GM21576 (cell line): ENCODE results near the gene SLC35F3.
"Not testable (repeated sequence)": the region's sequence is repeated elsewhere in the genome, so short reads cannot be mapped to it uniquely, and the experiment has no call there.

Experiments used
- ATAC-seq: cut with Tn5 transposase; IDR thresholded peaks from one replicate; pipeline ENCODE4 v1.9.1; 2021; ENCODE audit warnings: mild to moderate bottlenecking, moderate library complexity; ENCODE audit not compliant: unreplicated experiment

Gene SLC35F3

DNA sequence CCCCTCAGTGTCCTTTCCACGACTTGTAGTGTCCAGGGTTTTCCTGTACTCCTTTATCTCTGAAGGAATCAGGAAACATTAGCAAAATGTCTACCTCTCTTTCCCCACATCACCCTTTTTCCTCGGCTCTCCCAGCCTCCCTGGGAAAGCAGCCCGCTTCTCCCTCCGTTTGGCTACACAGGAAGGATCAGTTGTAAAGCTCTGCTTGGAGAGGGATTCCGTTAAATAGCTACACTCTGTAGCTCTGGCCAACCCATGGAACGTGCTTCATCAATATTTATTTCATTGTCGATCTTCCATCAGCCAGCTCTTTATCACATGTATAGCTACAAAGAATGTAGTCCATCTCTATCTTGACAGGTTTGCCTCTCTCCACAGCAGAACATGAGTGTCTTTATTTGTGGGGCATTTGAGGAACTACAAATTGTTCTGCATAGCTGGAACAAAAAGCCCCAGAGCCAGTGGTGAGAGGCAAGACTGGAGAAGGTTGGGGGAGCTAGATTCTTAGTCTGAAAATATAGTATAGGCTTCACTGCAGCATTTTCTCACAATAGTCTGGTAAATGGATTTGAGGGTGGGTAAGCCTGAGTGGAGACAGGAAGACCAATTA lies 191.8 kb downstream of the SLC35F3 start:
- no peak for ATAC-seq

DNA sequence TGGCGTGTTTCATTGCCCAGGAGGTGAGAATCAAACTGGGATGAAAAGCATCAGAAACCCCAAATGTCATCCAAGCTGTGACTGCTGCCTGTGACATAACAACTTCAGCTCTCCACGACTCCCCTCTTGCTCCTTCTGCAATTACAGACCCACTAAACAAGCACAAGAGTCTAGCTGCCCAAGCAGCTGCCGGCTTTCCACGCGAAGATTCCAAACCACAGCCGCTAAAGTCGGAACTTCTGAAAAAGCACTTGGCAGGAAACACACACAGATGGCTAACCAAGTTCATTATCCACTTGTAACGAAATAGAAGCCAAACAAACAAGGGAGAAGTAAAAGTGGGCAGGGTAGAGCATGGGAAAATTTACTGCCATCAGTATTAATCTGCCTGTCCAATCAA lies 198.1 kb downstream of the SLC35F3 start:
- no peak for ATAC-seq

DNA sequence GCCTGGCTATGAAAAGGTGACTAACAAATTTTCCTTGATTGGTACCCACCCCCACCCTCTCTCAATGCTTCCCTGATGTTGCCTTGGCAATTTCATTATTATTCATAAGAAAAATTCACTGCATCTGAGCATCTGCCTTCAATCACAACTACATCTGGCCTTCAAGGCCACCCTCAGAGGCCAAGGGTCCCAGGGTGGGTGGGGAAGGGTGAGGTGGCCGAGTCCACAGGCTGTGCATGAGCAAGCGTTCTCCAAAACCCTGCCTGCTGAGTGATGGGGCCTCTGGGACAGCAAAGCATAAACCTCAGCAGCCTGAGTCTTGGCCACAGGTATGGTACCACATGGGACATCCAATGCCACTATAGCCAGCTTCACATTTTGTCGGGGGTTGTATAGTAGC lies 198.7 kb downstream of the SLC35F3 start:
- no peak for ATAC-seq

DNA sequence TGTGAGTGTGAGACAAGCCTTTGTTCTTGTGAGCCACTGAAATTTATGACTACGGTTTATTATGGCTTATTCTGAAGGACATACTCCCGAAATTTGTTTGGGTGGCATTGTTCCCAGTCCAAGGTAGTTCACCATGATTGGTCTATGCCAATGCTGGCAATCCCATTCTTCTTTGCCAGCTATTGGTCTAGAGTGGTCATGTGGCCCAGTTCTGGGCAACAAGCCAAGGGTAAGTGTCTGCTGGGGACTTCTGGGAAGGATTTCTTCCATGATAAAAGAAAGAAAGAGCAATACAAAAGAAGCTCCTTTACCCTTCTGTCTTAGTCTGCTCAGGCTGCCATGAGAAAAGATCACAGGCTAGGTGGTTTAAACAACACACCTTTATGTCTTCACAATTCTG lies 201.6 kb downstream of the SLC35F3 start:
- no peak for ATAC-seq

DNA sequence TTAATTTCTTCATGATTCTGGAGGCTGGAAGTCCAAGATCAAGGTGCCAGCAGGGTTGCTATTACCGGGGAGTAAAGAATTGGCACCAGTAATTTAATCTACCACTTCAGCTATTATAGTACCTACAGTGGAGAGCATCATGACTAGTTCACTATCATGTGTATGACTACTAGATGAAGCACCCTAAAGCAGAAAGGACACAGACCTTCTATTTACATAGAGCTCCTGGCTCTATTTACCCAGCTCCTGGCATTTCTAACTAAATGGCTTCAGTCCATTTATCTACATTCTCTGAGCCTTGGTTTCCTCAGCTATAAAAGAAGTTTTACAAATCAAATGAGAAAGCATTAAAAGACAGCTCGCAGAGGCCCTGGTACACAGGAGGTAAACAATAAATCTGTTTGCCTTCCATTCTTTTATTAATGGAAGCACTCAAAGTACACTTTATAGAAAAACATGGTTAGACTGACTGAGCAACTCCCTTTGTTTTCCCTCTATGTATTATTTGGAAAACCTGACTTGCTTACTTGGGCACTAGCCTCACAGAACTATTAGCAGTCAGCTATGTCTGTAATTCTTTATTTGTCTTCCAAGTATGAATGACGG lies 203.0 kb downstream of the SLC35F3 start:
- no peak for ATAC-seq

DNA sequence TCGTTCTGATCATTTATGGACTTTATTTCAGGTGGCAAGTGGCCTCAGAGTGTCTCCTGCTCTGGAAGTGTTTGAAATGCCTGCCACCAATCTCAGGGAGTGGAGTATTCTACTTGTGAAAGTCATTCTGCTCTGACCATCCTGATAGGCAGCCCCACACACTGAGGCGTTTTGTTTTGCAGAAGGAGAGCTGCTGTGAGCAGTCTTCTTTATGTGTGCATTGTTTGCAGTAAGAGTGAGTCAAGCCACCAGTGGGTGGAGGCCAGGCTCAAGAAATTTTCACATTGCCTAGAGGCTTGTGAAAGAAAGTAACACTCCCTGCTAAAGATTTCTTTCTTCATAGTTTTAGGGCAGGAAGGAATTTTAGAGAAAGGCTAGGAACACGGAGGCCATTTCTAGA lies 204.4 kb downstream of the SLC35F3 start:
- no peak for ATAC-seq

DNA sequence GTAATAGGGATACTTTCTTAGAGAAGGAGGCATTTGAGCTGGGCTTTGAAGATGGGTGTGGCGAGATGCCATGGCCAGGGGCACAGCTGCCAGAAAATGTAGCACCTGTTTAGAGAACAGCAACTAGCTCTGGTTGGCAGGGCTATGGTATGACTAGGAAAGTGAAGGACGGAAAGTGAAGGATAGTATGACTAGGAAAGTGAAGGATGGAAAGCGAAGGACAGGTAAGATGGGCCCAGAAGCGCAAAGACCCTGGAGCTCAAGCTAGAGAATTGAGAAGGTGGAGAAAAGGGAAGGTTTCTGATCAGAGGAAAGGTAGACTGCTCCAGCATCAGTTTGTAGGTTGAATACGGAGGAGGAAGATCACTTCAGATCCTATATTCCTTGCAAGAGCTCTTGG lies 205.4 kb downstream of the SLC35F3 start:
- ATAC-seq, result no peak

DNA sequence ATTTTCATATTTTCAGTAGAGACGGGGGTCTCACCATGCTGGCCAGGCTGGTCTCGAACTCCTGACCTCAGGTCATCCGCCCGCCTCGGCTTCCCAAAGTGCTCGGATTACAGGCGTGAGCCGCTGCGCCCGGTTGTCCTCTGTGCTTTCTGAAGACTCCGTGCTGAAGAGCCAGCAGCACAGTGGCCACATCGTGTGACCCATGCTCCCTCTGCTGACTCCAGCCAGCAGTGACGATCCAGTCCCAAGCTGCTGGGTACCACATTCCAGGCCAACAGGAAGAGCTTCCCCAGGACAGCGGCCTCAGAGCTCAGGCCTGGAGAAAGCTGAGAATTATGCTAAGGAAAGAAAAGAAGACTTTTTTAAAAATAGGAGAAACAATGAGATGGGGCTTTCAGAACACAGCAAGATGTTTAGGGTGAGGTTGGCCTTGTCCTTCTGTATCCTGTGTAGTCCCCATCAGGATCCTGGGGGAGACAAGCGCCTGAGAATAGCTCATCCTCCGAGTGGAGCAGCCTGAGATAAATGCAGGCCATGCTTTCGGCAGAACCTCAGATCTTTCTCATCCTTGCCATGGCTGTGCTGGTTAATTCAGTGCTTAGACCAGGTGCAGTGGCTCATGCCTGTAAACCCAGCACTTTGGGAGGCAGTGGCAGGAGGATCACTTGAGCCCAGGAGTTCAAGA lies 207.1 kb downstream of the SLC35F3 start:
- ATAC-seq, result no peak

DNA sequence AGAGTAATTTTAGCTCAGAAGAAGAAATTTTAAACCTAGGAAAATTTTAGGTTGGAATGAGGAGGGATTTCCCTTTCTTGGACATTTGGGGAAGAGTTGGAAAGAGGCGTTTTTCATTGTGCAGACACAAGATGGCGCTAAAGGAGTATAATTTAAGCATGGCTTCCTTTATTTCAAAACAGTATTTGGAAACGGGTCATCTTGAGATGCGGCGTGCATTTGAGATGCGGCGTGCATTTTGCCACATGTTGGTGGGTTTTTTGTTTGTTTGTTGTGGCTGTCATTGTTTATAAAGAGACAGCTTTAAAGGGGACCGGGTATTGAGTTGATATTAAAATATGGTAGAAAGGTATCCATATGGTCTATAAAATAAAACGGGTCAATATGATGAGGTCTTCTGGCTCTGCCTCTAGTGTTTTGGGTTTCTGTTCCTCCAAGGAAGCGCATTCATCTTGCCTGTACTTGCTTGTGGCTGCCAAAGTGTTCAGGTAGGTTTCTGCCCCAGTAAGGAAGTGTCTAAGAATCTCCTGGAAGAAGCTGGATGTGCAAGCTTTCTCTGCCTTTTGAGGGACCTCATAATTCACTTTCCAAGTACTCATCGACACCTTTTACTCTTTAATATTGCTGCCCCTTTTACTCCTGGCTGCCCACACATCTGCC lies 210.3 kb downstream of the SLC35F3 start:
- no peak for ATAC-seq

DNA sequence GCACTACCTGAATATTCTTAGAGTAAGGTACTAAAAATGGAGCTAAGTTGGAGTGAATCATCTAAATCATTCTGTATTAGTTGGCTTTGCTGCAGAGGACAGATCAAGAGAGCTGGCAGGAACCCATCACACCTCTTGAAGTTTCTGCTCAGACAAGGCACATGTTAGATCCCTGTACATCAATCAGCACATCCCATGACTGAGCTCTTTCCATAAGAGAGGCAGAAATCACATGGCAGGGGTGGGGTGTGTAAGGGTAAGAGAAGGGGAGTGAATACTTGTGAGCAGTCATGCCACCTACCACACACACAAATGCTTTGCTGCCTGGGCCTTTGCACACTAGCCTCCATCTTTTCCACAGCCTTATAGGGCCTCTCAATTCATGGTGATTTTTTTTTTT lies 214.4 kb downstream of the SLC35F3 start:
- no peak for ATAC-seq

DNA sequence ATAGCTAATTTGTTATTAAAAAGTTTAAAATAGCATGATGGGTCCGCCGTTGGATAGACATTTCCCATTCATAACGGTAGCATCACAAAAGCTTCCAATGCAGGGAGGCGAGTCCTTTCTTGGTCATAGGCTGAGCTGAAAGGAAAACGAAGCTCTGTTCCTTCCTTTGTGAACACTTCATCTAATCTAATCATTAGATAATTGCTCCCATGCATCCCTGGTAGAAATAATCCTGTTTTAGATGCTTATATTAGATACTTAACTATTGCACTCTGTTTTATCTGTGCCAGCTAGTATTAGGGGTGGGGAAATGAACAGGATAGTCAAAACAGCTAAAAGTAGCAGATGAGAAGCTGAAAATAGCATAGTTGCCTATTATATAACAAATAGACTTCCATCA lies 215.0 kb downstream of the SLC35F3 start:
- ATAC-seq, result no peak

DNA sequence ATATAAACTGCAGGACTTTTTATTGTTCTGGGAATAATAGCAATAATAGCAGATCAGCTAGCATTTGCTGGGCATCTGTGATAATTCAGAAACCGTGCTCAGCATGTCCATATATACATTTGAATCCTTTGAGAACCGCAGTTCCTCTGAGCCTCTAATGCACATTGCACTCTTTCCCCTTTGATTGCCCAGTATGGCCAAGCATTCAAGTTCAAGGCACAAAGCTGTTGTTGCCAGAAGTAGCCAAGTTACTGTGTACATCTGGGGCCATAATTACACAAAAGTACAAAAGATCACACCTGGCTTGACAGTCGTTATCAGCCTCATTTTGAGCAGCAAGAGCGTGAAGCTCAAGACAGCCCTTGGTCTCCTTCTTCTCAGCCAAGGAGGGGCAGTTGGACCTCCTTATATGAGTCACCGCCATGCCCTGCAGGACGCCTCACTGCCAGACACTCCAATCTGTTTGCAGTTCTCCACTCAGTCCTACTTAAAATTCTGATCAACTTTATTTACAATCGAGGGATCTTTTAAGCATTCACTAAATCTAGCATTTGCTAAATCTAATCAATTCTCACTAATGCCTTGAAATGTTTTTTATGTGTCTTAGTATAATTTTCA lies 216.0 kb downstream of the SLC35F3 start:
- no peak for ATAC-seq

DNA sequence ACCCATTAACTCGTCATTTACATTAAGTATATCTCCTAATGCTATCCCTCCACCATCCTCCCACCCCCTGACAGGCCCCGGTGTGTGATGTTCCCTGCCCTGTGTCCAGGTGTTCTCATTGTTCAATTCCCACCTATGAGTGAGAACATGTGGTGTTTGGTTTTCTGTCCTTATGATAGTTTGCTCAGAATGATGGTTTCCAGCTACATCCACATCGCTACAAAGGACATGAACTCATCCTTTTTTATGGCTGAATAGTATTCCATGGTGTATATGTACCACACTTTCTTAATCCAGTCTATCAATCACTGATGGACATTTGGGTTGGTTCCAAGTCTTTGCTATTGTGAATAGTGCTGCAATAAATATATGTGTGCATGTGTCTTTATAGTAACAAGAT lies 217.2 kb downstream of the SLC35F3 start:
- not testable (repeated sequence) for ATAC-seq

DNA sequence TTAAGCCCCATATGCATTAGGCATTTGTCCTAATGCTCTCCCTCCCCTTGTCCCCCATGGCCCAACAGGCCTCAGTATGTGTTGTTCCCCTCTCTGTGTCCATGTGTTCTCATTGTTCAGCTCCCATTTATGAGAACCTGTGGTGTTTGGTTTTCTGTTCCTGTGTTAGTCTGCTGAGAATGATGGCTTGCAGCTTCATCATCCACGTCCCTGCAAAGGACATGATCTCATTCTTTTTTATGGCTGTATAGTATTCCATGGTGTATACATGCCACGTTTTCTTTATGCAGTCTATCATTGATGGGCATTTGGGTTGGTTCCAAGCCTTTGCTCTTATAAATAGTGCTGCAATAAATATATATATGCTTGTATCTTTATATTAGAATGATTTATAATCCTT lies 218.1 kb downstream of the SLC35F3 start:
- ATAC-seq, result not testable (repeated sequence)

DNA sequence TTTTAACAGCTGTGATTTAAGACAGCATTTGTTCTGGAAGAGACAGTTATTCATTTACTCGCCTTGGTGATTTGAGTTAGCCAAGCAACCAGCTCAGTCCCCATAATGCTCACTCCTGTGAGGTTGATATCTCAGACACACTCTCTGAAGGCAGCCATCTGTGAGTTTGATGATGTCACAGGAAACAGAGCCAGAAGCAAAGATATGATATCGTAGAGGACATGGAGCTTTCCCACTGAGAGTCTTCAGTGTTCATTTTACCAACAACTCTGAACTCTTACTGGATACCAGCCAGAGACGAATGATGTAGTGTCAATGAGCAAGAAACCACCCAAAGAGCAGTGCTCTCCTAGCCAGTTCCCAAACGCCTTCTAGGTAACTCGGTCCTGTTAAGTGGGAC lies 219.4 kb downstream of the SLC35F3 start:
- ATAC-seq, result no peak

DNA sequence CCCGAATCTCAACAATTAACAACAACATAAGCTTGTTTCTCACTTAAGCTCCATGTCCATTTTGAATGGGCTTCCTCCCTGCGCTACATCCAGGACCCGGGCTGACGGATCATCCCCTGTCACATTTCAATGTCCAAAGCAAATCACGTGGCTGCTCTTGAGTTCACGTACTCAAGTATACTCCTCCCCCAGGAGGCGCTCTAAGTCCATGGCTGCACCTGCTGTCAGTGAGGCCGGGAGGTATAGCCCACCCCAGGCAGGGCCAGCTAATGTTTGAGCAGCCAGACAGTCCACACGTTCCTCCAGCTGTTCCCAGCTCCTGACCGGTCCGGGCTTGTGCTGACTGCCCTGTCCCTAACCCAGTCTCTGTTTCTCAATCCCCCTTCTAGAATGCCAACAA lies 220.8 kb downstream of the SLC35F3 start:
- peak; percentile 55 for ATAC-seq

DNA sequence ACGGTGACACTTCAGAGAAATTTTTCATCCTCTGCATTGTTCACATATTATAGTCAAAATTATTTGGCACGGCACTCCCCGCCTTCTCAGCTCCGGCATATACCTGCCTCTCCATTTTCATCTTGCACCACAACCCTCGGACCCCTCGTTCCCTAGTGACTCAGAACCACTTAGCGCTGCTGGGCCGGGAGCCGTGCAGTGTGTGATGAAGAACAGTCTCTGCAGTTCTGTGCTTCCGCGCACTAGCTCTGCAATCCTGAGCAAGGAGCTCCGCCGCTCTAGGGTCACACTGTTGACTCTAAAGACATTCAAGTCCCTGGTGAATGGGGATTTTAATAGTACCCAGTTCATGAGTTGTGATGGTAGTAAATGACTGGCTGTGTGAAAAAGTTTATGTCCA lies 221.2 kb downstream of the SLC35F3 start:
- no peak for ATAC-seq

DNA sequence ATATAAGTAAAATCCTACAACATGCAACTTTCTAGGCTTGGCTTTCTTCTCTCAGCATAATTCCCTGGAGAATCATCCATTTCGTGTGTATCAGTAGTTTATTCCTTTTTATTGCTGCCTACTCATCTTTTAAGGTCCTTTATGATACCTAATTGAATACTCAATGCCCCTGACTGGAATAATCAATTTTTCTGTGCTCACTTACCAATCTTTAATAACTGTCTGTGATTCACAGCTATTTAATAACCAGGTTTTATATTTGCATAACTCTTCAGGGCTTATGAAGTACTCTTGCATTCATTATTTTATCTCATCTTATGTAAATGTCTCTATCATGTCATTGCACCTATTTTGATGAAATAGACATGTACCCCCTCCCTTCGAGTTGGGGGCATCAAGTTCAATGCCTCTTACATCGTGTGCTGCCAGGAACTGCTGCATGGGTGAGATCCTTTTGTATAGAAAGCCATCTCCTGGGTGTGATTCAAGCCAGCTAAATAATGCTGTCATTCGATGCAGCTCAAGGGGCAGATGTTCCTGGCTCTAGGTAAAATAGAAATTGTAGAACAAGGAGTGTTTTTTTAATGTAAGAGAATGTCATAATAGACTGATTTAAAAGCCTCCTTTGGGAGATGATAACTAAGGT lies 222.7 kb downstream of the SLC35F3 start:
- no peak for ATAC-seq

DNA sequence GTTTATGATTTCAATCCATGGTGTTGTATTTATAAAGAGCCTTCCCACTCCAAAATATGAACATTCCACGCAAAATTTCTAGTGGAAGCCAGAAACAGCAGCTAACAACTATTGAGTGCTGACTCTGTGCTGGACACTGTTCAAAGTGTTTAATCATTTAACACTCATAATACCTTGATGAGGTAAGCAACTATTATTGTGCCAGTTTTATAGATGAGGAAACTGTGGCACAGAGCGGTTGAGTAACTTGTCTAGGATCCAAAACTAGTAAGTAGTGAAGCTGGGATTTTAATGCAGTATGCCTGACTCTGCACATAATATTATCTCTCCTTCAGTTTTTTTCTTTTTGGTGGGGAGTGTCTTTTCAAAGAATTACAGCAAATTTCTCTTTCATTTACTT lies 228.3 kb downstream of the SLC35F3 start:
- no peak for ATAC-seq

DNA sequence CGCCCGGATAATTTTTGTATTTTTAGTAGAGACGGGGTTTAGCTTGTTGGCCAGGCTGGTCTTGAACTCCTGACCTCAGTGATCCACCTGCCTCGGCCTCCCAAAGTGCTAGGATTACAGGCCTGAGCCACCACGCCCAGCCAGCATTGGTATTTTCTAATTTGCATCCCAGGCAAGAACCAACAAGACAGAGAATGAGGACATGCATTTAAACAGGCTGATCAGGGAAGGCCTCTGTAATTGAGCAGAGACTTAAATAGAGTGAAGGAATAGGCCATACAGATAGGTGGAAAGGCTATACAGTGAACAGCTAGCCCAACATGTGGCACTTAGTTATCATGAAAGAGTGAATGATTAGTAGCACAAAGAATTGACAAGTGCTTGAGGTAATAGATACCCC lies 230.4 kb downstream of the SLC35F3 start:
- no peak for ATAC-seq

DNA sequence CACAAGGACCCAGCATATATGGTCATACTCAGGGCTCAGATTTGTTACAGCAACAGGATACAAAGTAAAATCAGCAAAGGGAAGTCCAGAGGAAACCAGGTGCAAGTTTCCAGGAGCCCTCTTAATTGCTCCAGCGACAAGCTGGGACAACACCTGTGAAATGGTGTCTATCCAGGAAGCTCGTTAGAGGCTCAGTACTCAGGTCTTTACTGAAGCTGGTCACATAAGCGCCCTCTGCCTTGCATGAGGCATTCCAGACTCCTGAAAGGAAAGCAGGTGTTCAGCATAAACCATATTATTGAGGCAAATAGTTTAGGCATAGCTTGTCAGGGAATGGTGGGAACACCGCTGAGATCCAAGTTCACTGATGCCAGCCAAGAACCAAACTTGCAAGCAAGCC lies 231.0 kb downstream of the SLC35F3 start:
- no peak for ATAC-seq
